NK-92 (cell line): ENCODE results near the gene PHRF1.

ENCODE experiments used
- DNase-seq: peaks from one replicate; lab custom pipeline; 2025; ENCODE audit not compliant: unreplicated experiment; lab: John Stamatoyannopoulos, UW

Gene PHRF1

GRCh38 chr11:557328-558132 is 18.7 kb upstream of the PHRF1 start:
- no peak for DNase-seq

- DNase-seq, result no peak
These were observed 17.8 kb upstream of the PHRF1 start for GRCh38 chr11:558503-558902.

GRCh38 chr11:559020-559620 is 17.1 kb upstream of the PHRF1 start:
- no peak for DNase-seq

- no peak for DNase-seq
These were observed 16.5 kb upstream of the PHRF1 start for GRCh38 chr11:559712-560304.

- peak; percentile 58 for DNase-seq
These were observed 15.7 kb upstream of the PHRF1 start, which contains the start of the genes LMNTD2 and RASSF7 for GRCh38 chr11:560305-561147. LMNTD2 (minus strand) TSS chr11:560738; CDS start chr11:560716, 22 bp downstream. RASSF7 (plus strand) TSS chr11:560970; CDS start chr11:561769, 799 bp downstream.

GRCh38 chr11:561148-562003 is 14.9 kb upstream of the PHRF1 start:
- DNase-seq, result no peak

- no peak for DNase-seq
These were observed 14.1 kb upstream of the PHRF1 start for GRCh38 chr11:562046-562645.

- no peak for DNase-seq
These were observed 13.0 kb upstream of the PHRF1 start for GRCh38 chr11:563066-563811.

GRCh38 chr11:563812-564578 is 12.3 kb upstream of the PHRF1 start:
- no peak for DNase-seq

- no peak for DNase-seq
These were observed 10.3 kb upstream of the PHRF1 start for GRCh38 chr11:565921-566509.

- no peak for DNase-seq
These were observed 9.2 kb upstream of the PHRF1 start for GRCh38 chr11:567011-567628.

- DNase-seq, result no peak
These were observed 8.5 kb upstream of the PHRF1 start for GRCh38 chr11:567629-568292.

- peak; percentile 66 for DNase-seq
These were observed 7.7 kb upstream of the PHRF1 start for GRCh38 chr11:568306-569157.

- DNase-seq, result no peak
These were observed 6.9 kb upstream of the PHRF1 start for GRCh38 chr11:569158-569885.

GRCh38 chr11:571802-572185 is 4.5 kb upstream of the PHRF1 start:
- DNase-seq, result no peak
